H9 (cell line): Measurements from ENCODE around the gene SEMA7A. TPM values are rescaled to one million over a fixed set of nuclear protein-coding genes. Genes with fewer than 3 reads are reported as not detected.

Experiments
- DNase-seq: peaks from one replicate; pipeline ENCODE4 v3.0.0-alpha.2; 2017
- H2AFZ ChIP-seq: one replicate; pipeline ENCODE4 v1.6.1; 2013; ENCODE audit warnings: mild to moderate bottlenecking, low read length, control low read depth, moderate library complexity
- H2AK5ac ChIP-seq: 2 replicates; pipeline ENCODE4 v1.6.1; 2013; ENCODE audit warnings: low read length, control low read depth, mixed read lengths; ENCODE audit not compliant: insufficient read length
- H2BK120ac ChIP-seq: one replicate; pipeline ENCODE4 v1.6.1; 2013; ENCODE audit warnings: low read depth, mild to moderate bottlenecking, low read length, control low read depth, inconsistent platforms; ENCODE audit not compliant: poor library complexity, severe bottlenecking
- H2BK12ac ChIP-seq: 2 replicates; pipeline ENCODE4 v1.6.1; 2013; ENCODE audit warnings: low read length, control low read depth, mixed read lengths, low read depth; ENCODE audit not compliant: insufficient read length
- H2BK15ac ChIP-seq: 2 replicates; pipeline ENCODE4 v1.6.1; 2013; ENCODE audit warnings: low read depth, low read length, control low read depth
- H2BK20ac ChIP-seq: one replicate; pipeline ENCODE4 v1.6.1; 2013; ENCODE audit warnings: low read depth, mild to moderate bottlenecking, low read length, control low read depth, inconsistent platforms; ENCODE audit not compliant: poor library complexity, severe bottlenecking
- H2BK5ac ChIP-seq: 2 replicates; pipeline ENCODE4 v1.6.1; 2013; ENCODE audit warnings: low read length, control low read depth, mixed read lengths; ENCODE audit not compliant: insufficient read length
- H3K14ac ChIP-seq: 2 replicates; pipeline ENCODE4 v1.6.1; 2013; ENCODE audit warnings: low read length, control low read depth; ENCODE audit not compliant: insufficient read depth
- H3K18ac ChIP-seq: 2 replicates; pipeline ENCODE4 v1.6.1; 2013; ENCODE audit warnings: low read depth, mild to moderate bottlenecking, mixed read lengths, low read length, control low read depth; ENCODE audit not compliant: insufficient read length
- H3K23ac ChIP-seq: 2 replicates; pipeline ENCODE4 v1.6.1; 2013; ENCODE audit warnings: low read length, control low read depth, mixed read lengths, low read depth; ENCODE audit not compliant: insufficient read length
- H3K23me2 ChIP-seq: 2 replicates; pipeline ENCODE4 v1.6.1; 2013; ENCODE audit warnings: low read depth, mild to moderate bottlenecking, mixed read lengths, low read length, control low read depth; ENCODE audit not compliant: insufficient read length, poor library complexity, severe bottlenecking
- H3K27ac ChIP-seq: 2 replicates; pipeline ENCODE4 v1.5.1; 2013; ENCODE audit warnings: low read length, control low read depth, mixed read lengths, low read depth; ENCODE audit not compliant: insufficient read length
- H3K27me3 ChIP-seq: 2 replicates; pipeline ENCODE4 v1.6.1; 2013; ENCODE audit warnings: low read length, control low read depth, inconsistent platforms; ENCODE audit not compliant: insufficient read depth
- H3K4ac ChIP-seq: 2 replicates; pipeline ENCODE4 v1.6.1; 2013; ENCODE audit warnings: low read depth, mild to moderate bottlenecking, control low read depth, inconsistent platforms, low read length, moderate library complexity
- H3K4me1 ChIP-seq: 2 replicates; pipeline ENCODE4 v1.6.1; 2013; ENCODE audit warnings: low read length, control low read depth, inconsistent platforms; ENCODE audit not compliant: insufficient read depth
- H3K4me2 ChIP-seq: 2 replicates; pipeline ENCODE4 v1.6.1; 2013; ENCODE audit warnings: low read length, control low read depth, mixed read lengths; ENCODE audit not compliant: insufficient read length, insufficient read depth
- H3K56ac ChIP-seq: 2 replicates; pipeline ENCODE4 v1.6.1; 2013; ENCODE audit warnings: low read depth, mild to moderate bottlenecking, mixed read lengths, low read length, control low read depth; ENCODE audit not compliant: insufficient read length
- H3K79me1 ChIP-seq: 2 replicates; pipeline ENCODE4 v1.6.1; 2013; ENCODE audit warnings: low read depth, mild to moderate bottlenecking, moderate library complexity, low read length, control low read depth, inconsistent platforms; ENCODE audit not compliant: insufficient read depth, poor library complexity, severe bottlenecking
- H3K79me2 ChIP-seq: 2 replicates; pipeline ENCODE4 v1.6.1; 2013; ENCODE audit warnings: low read length, control low read depth, inconsistent platforms; ENCODE audit not compliant: insufficient read depth
- H3K9ac ChIP-seq: 2 replicates; pipeline ENCODE4 v1.6.1; 2013; ENCODE audit warnings: low read length, control low read depth, mixed read lengths; ENCODE audit not compliant: insufficient read length; ENCODE audit errors: extremely low read depth
- H3K9me3 ChIP-seq: one replicate; pipeline ENCODE4 v1.6.1; 2013; ENCODE audit warnings: low read depth, low read length, inconsistent platforms; ENCODE audit not compliant: control insufficient read depth
- H3T11ph ChIP-seq: one replicate; pipeline ENCODE4 v1.6.1; 2013; ENCODE audit warnings: mild to moderate bottlenecking, low read length, control low read depth, inconsistent platforms
- H4K20me1 ChIP-seq: one replicate; pipeline ENCODE4 v1.6.1; 2013; ENCODE audit not compliant: control insufficient read depth, insufficient read length, insufficient read depth
- H4K5ac ChIP-seq: 2 replicates; pipeline ENCODE4 v1.6.1; 2013; ENCODE audit warnings: low read depth, mild to moderate bottlenecking, mixed read lengths, low read length, control low read depth; ENCODE audit not compliant: insufficient read length
- H4K8ac ChIP-seq: replicated peaks from 2 replicates; pipeline ENCODE4 v1.6.1; 2013; ENCODE audit warnings: low read length, control low read depth, mixed read lengths, low read depth; ENCODE audit not compliant: insufficient read length
- H4K91ac ChIP-seq: 2 replicates; pipeline ENCODE4 v1.6.1; 2013; ENCODE audit warnings: low read depth, mild to moderate bottlenecking, moderate library complexity, mixed read lengths, low read length, control low read depth; ENCODE audit not compliant: insufficient read length
- H3K27ac Mint-ChIP-seq, 3 experiments: 2 replicates in 2 of 3; 3 replicates in 1 of 3; pipeline ENCODE4 v1.8.0; 2020 to 2021; ENCODE audit warnings: mixed read lengths in 3 of 3, mild to moderate bottlenecking in 1 of 3, moderate library complexity in 1 of 3
- H3K27me3 Mint-ChIP-seq: 2 replicates; pipeline ENCODE4 v1.8.0; 2021; ENCODE audit warnings: low read depth, mild to moderate bottlenecking, moderate library complexity, mixed read lengths
- H3K36me3 Mint-ChIP-seq, 3 experiments: 2 replicates in 2 of 3; 3 replicates in 1 of 3; pipeline ENCODE4 v1.8.0; 2020 to 2021; ENCODE audit warnings: low read depth in 3 of 3, mixed read lengths in 3 of 3; ENCODE audit not compliant: insufficient read depth in 1 of 3
- H3K4me1 Mint-ChIP-seq, 2 experiments: 2 replicates each; pipeline ENCODE4 v1.8.0; 2020; ENCODE audit warnings: mixed read lengths in 2 of 2
- H3K4me3 Mint-ChIP-seq, 2 experiments: 2 replicates in 1 of 2; 3 replicates in 1 of 2; pipeline ENCODE4 v1.8.0; 2020 to 2021; ENCODE audit warnings: mild to moderate bottlenecking in 2 of 2, mixed read lengths in 2 of 2, moderate library complexity in 1 of 2
- H3K9me3 Mint-ChIP-seq, 2 experiments: 2 replicates in 1 of 2; 3 replicates in 1 of 2; pipeline ENCODE4 v1.8.0; 2020; ENCODE audit warnings: mild to moderate bottlenecking in 2 of 2, mixed read lengths in 2 of 2, moderate library complexity in 1 of 2
- CTCF ChIP-seq: fragments of 200-600 bp; sonication (generic); conservative IDR thresholded peaks from 3 replicates; pipeline ENCODE4 v1.8.0; 2021; ENCODE audit warnings: antibody characterized with exemption, mild to moderate bottlenecking
- WGBS: extraction: QIAGEN DNeasy Blood & Tissue Kit; methylation state at CpG from one replicate; pipeline ENCODE4 v1.1.7; 2013; ENCODE audit warnings: missing lambda C conversion rate, low lambda C conversion rate, mixed read lengths; ENCODE audit not compliant: insufficient read length; ENCODE audit errors: extremely low coverage; 5-methylcytosine and 5-hydroxymethylcytosine counted together
- total RNA-seq: library from RNA; stranded (reverse); gene quantifications from 2 replicates; pipeline ENCODE4 v1.2.1, GENCODE V29; 2021

SEMA7A gene
- total RNA-seq, 1 experiment from 2014 or later = 5.7 TPM

- Histone ChIP-seq H4K8ac (no peak overlapping the region), H2AFZ (no peak overlapping the region), H3K18ac (no peak overlapping the region), H3K23me2 (no peaks in the 10 kb centered on the region), H3T11ph (no peak overlapping the region), H2BK5ac (no peak overlapping the region), H3K23ac (no peak overlapping the region), H3K4me2 (no peak overlapping the region), H3K79me1 (no peaks in the 10 kb centered on the region), H3K9me3 (no peaks in the 10 kb centered on the region), H3K14ac (no peak overlapping the region), H3K27me3 (no peaks in the 10 kb centered on the region), H3K4ac (no peak overlapping the region), H4K91ac (no peak overlapping the region), H2BK15ac (no peak overlapping the region), H4K5ac (no peak overlapping the region), H3K4me1 (no peaks in the 10 kb centered on the region; the same call in 1 of the 2 replicates), H3K56ac (no peak overlapping the region), H3K9ac (no peak overlapping the region), H2BK12ac (no peak overlapping the region), H4K20me1 (no peaks in the 10 kb centered on the region), H2BK20ac (no peak overlapping the region), H3K27ac (no peak overlapping the region), H2AK5ac (no peak overlapping the region), H3K79me2 (no peaks in the 10 kb centered on the region), H2BK120ac (no peak overlapping the region)
- no peaks in the 10 kb centered on the region for H3K9me3 Mint-ChIP-seq
- TF ChIP-seq CTCF = no peak
- peaks cover 9 to 21% of the 10 kb centered on the region in 2 experiments for H3K4me1 Mint-ChIP-seq
- no peaks in the 10 kb centered on the region for H3K27me3 Mint-ChIP-seq
- peaks cover 7 to 12% (median 7%) of the 10 kb centered on the region in 3 experiments; a peak in 6 of 7 replicates for H3K36me3 Mint-ChIP-seq
- WGBS = no CpG with 5 or more reads among the region's 18 CpGs
- no peak for DNase-seq
- H3K4me3 Mint-ChIP-seq = no peak overlapping the region
- H3K27ac Mint-ChIP-seq = no peak overlapping the region
Observed at GRCh38 chr15:74410502-74410901, 23.3 kb downstream of the SEMA7A start.
